ENCODE results near the gene PROSER2.

PROSER2 gene

DNA sequence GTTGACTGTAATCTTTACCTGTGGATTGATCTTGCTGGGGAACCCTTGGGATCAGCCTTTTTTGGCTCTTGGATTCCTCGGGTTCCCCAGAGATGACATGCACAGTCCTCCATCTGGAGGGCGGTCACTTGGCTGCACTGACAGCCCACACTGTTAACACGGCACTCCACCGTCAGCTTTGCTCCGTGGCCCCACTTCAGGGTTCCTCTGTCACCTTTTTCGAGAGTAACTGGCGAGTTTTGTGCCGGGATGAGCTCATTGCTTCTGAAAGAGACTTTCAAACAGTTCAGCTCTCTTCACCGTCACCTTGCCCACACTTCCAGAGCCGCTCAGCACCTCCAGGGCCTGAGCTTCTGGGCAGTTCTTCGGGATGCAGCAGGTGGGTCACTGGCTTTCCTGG, 42.4 kb downstream of the PROSER2 start:
- H3K4me3 ChIP-seq (ENCODE audit: control insufficient read depth, low read depth, low read length), result no peak overlapping the region
- TF ChIP-seq CTCF (IDR thresholded peaks at IDR 0.05; ENCODE audit: control insufficient read depth, insufficient read depth, low read depth, low read length, missing control alignments), result no peak
- no peak for DNase-seq (ENCODE audit: low read depth)

- DNase-seq (ENCODE audit: low read depth), result no peak
- H3K4me3 ChIP-seq (ENCODE audit: control insufficient read depth, low read depth, low read length), result no peak overlapping the region
- no peak for TF ChIP-seq CTCF (IDR thresholded peaks at IDR 0.05; ENCODE audit: control insufficient read depth, insufficient read depth, low read depth, low read length, missing control alignments)
Observed at GRCh38 chr10:11866199-11866925, 43.2 kb downstream of the PROSER2 start.

DNA sequence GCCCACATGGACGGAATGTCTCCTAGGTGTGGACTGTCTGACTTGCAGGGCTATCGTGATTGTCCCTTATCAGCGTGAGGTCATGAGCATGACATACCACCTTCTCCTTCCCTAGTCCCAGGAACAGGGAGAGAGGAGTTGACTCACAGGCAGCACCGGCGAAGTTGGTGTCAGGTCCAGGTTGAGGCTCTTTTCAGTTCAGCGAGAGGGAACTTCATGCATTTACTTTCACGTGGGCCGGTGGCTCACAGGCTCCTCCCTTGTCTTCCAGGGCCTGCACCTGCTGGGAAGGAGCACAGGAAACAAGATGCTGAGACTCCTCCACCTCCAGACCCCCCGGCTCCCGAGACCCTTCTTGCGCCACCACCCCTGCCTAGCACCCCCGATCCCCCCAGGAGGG, 46.1 kb downstream of the PROSER2 start:
- no peak overlapping the region for H3K4me3 ChIP-seq (ENCODE audit: control insufficient read depth, low read depth, low read length)
- TF ChIP-seq CTCF (IDR thresholded peaks at IDR 0.05; ENCODE audit: control insufficient read depth, insufficient read depth, low read depth, low read length, missing control alignments), result no peak
- DNase-seq (ENCODE audit: low read depth), result no peak

GRCh38 chr10:11869743-11870460, 46.7 kb downstream of the PROSER2 start:
- no peak for DNase-seq (ENCODE audit: low read depth)
- no peak for TF ChIP-seq CTCF (IDR thresholded peaks at IDR 0.05; ENCODE audit: control insufficient read depth, insufficient read depth, low read depth, low read length, missing control alignments)
- H3K4me3 ChIP-seq (ENCODE audit: control insufficient read depth, low read depth, low read length), result no peak overlapping the region

GRCh38 chr10:11870461-11870780, 47.3 kb downstream of the PROSER2 start:
- H3K4me3 ChIP-seq (ENCODE audit: control insufficient read depth, low read depth, low read length), result no peak overlapping the region
- DNase-seq (ENCODE audit: low read depth), result no peak
- no peak for TF ChIP-seq CTCF (IDR thresholded peaks at IDR 0.05; ENCODE audit: control insufficient read depth, insufficient read depth, low read depth, low read length, missing control alignments)

- no peak for DNase-seq (ENCODE audit: low read depth)
- no peak for TF ChIP-seq CTCF (IDR thresholded peaks at IDR 0.05; ENCODE audit: control insufficient read depth, insufficient read depth, low read depth, low read length, missing control alignments)
- no peak overlapping the region for H3K4me3 ChIP-seq (ENCODE audit: control insufficient read depth, low read depth, low read length)
Observed at GRCh38 chr10:11870900-11871400, 47.8 kb downstream of the PROSER2 start.
